SK-N-MC (cell line): ENCODE data around the gene PTPN6.

Experiments
- EZH2 ChIP-seq: fragments of 200-600 bp; sonication (generic); IDR thresholded peaks from one replicate; pipeline ENCODE4 v1.6.1; 2017; ENCODE audit warnings: antibody characterized with exemption
- POLR2AphosphoS5 ChIP-seq: IDR thresholded peaks from 2 replicates; pipeline ENCODE4 v1.6.1; 2012; ENCODE audit warnings: mild to moderate bottlenecking, low read depth, low read length, borderline replicate concordance

- no peak for TF ChIP-seq POLR2AphosphoS5
- no peak for TF ChIP-seq EZH2
Measured at GRCh38 chr12:6912164-6912935, 38.8 kb upstream of the PTPN6 start.
